CD1c-positive myeloid dendritic cell (primary cell): ENCODE measurements around the gene ANO3.

Experiments used
- DNase-seq: peaks from one replicate; pipeline ENCODE4 v3.0.0-alpha.2; 2016; ENCODE audit errors: extremely low spot score

Gene ANO3

GRCh38 chr11:26708736-26709456, 377.0 kb downstream of the ANO3 start:
- no peak for DNase-seq

GRCh38 chr11:26710489-26710888, 378.6 kb downstream of the ANO3 start:
- no peak for DNase-seq

GRCh38 chr11:26712497-26712896, 380.6 kb downstream of the ANO3 start:
- no peak for DNase-seq
